ENCODE data around the gene ACOX2. TPM values are rescaled to one million over a fixed set of nuclear protein-coding genes. Genes with fewer than 3 reads are reported as not detected.

Gene ACOX2
- total and polyA plus RNA-seq, 2 donors (not counting 3 experiments of a cell fraction or from before 2014, with no cell fraction given), result 1.5 to 10.5 TPM

- CTCF ChIA-PET, result interaction anchor here (1.0 kb wide), 1 partner anchor 153 kb away, joined by 4 read pairs; no protein-coding TSS in a partner anchor
- POLR2A ChIA-PET, result no interaction called here
- H3K9ac ChIP-seq (replicated peaks; ENCODE audit: extremely low read depth, insufficient read depth, low read length), result no peak overlapping the region
Observed at GRCh38 chr3:58540176-58540858, 3.3 kb upstream of the ACOX2 start.

More at GRCh38 chr3:58540176-58540858, 3.3 kb upstream of the ACOX2 start:
- no peak for TF ChIP-seq FOS (IDR thresholded peaks at IDR 0.05; ENCODE audit: borderline replicate concordance, insufficient read depth, low read length)
- TF ChIP-seq POLR2AphosphoS5 (IDR thresholded peaks at IDR 0.05; ENCODE audit: insufficient read depth, low read depth, low read length), result no peak
- TF ChIP-seq, protein P1, sequence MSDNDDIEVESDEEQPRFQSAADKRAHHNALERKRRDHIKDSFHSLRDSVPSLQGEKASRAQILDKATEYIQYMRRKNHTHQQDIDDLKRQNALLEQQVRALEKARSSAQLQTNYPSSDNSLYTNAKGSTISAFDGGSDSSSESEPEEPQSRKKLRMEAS (IDR thresholded peaks at IDR 0.05; ENCODE audit: insufficient read depth, insufficient read length), result no peak
- no peak for TF ChIP-seq GATA2 (IDR thresholded peaks at IDR 0.05; ENCODE audit: insufficient read depth, insufficient read length, low read depth, low read length)
- no peak for TF ChIP-seq POLR2A (IDR thresholded peaks at IDR 0.05; ENCODE audit: low read depth, low read length)
- no peak for TF ChIP-seq JUN (IDR thresholded peaks at IDR 0.05; ENCODE audit: borderline replicate concordance, insufficient read depth, insufficient read length, low read depth)
- TF ChIP-seq, protein P2, sequence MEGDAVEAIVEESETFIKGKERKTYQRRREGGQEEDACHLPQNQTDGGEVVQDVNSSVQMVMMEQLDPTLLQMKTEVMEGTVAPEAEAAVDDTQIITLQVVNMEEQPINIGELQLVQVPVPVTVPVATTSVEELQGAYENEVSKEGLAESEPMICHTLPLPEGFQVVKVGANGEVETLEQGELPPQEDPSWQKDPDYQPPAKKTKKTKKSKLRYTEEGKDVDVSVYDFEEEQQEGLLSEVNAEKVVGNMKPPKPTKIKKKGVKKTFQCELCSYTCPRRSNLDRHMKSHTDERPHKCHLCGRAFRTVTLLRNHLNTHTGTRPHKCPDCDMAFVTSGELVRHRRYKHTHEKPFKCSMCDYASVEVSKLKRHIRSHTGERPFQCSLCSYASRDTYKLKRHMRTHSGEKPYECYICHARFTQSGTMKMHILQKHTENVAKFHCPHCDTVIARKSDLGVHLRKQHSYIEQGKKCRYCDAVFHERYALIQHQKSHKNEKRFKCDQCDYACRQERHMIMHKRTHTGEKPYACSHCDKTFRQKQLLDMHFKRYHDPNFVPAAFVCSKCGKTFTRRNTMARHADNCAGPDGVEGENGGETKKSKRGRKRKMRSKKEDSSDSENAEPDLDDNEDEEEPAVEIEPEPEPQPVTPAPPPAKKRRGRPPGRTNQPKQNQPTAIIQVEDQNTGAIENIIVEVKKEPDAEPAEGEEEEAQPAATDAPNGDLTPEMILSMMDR (IDR thresholded peaks at IDR 0.05; ENCODE audit: extremely low read depth in 1 of 2, insufficient read depth in 1 of 2, low read depth in 1 of 2, low read length in 2 of 2), result no peak
- no peak for TF ChIP-seq MYC (IDR thresholded peaks at IDR 0.05; ENCODE audit: low read depth, low read length)
- no peak for TF ChIP-seq EZH2 (IDR thresholded peaks at IDR 0.05; ENCODE audit: borderline replicate concordance, low read depth, low read length, severe bottlenecking)
- H3K4me2 ChIP-seq (ENCODE audit: insufficient read depth, low read length), result no peak overlapping the region
- no peak overlapping the region for H2AFZ ChIP-seq (ENCODE audit: low read depth, low read length)
- no peak for DNase-seq (ENCODE audit: low read depth, low spot score)
- H3K4me3 ChIP-seq (replicated peaks in 1 of 3; ENCODE audit: insufficient read depth in 1 of 3, low read depth in 1 of 3, low read length in 3 of 3), result no peak overlapping the region
- no peaks in the 10 kb centered on the region for H3K79me2 ChIP-seq (ENCODE audit: control insufficient read depth, insufficient read depth, low read length)
- BruUV-seq (replicated peaks), result no TSS peak
- FAIRE-seq, result no peak
- dilution Hi-C loops (cut with MboI; ENCODE audit: extremely low pct_ligation_motif_present, low sequenced_read_pairs) (no loop called here), intact Hi-C loops (cut with micrococcal nuclease) (no loop called here)
- H3K4me1 ChIP-seq (ENCODE audit: control insufficient read depth, extremely low read depth, insufficient read depth, low read length), result peaks cover 6% of the 10 kb centered on the region
- no peak overlapping the region for H3K27ac ChIP-seq (ENCODE audit: insufficient read depth, low read depth, low read length)
- no peaks in the 10 kb centered on the region for H3K9me3 ChIP-seq (replicated peaks; ENCODE audit: control insufficient read depth, insufficient read depth, low read length)
- no peaks in the 10 kb centered on the region for H3K9me1 ChIP-seq (replicated peaks; ENCODE audit: control insufficient read depth, extremely low read depth, insufficient read depth, low read length)
- H3K36me3 ChIP-seq (ENCODE audit: control insufficient read depth in 2 of 2, extremely low read depth in 1 of 2, insufficient read depth in 2 of 2, low read length in 2 of 2), result no peaks in the 10 kb centered on the region
- H4K20me1 ChIP-seq (replicated peaks; ENCODE audit: control insufficient read depth, extremely low read depth, insufficient read depth, low read length), result no peaks in the 10 kb centered on the region
- peaks cover 0 to 1% of the 10 kb centered on the region in 2 experiments for H3K27me3 ChIP-seq (ENCODE audit: control insufficient read depth in 2 of 2, insufficient read depth in 2 of 2, low read length in 2 of 2)
